Thyroid gland (tissue), 4 donors: ENCODE data around the gene SMIM1.

ENCODE experiments used
- POLR2A ChIP-seq, 2 donors: fragments of 450-650 bp; IDR thresholded peaks; one replicate each; pipeline ENCODE4 v1.6.1; 2017; ENCODE audit warnings: antibody characterized with exemption in 2 of 2, mild to moderate bottlenecking in 2 of 2, moderate library complexity in 1 of 2
- TF ChIP-seq, protein P1 (sequence below), 6 experiments: fragments of 200-600 bp in 3 of 6; fragments of 450-650 bp in 3 of 6; sonication (generic) in 3 of 6; IDR thresholded peaks; one replicate each; pipeline ENCODE4 v1.5.1; 2016 to 2019; ENCODE audit warnings: antibody characterized with exemption in 6 of 6, mild to moderate bottlenecking in 2 of 6, inconsistent platforms in 1 of 6, moderate library complexity in 1 of 6

- TF ChIP-seq POLR2A (IDR thresholded peaks at IDR 0.05): no peak
- TF ChIP-seq, protein P1, sequence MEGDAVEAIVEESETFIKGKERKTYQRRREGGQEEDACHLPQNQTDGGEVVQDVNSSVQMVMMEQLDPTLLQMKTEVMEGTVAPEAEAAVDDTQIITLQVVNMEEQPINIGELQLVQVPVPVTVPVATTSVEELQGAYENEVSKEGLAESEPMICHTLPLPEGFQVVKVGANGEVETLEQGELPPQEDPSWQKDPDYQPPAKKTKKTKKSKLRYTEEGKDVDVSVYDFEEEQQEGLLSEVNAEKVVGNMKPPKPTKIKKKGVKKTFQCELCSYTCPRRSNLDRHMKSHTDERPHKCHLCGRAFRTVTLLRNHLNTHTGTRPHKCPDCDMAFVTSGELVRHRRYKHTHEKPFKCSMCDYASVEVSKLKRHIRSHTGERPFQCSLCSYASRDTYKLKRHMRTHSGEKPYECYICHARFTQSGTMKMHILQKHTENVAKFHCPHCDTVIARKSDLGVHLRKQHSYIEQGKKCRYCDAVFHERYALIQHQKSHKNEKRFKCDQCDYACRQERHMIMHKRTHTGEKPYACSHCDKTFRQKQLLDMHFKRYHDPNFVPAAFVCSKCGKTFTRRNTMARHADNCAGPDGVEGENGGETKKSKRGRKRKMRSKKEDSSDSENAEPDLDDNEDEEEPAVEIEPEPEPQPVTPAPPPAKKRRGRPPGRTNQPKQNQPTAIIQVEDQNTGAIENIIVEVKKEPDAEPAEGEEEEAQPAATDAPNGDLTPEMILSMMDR (IDR thresholded peaks at IDR 0.05): no peak
Observed at GRCh38 chr1:3789421-3790300, 17.1 kb downstream of the SMIM1 start.
